ENCODE data around the gene PEX10.

Gene PEX10

GRCh38 chr1:2452201-2452931 is 40.0 kb upstream of the PEX10 start:
- Histone ChIP-seq H3K79me2 (ENCODE audit: low read length) (no peaks in the 10 kb centered on the region), H3F3A (ENCODE audit: insufficient read depth, low read length) (no peaks in the 10 kb centered on the region), H3K4me2 (ENCODE audit: low read depth, low read length) (no peak overlapping the region), H3K27ac (ENCODE audit: low read length) (no peak overlapping the region), H3K36me3 (replicated peaks; ENCODE audit: insufficient read depth, low read length) (no peaks in the 10 kb centered on the region), H3K9me2 (replicated peaks; ENCODE audit: insufficient read depth, low read length) (no peaks in the 10 kb centered on the region), H3K4me3 (ENCODE audit: low read length) (no peak overlapping the region), H3K4me1 (ENCODE audit: low read length) (no peaks in the 10 kb centered on the region), H3K9ac (ENCODE audit: low read length) (no peak overlapping the region), H3K27me3 (replicated peaks; ENCODE audit: insufficient read depth, low read length) (peaks cover 93% of the 10 kb centered on the region), H4K20me1 (ENCODE audit: insufficient read depth, low read length) (no peaks in the 10 kb centered on the region), H3K9me3 (replicated peaks; ENCODE audit: insufficient read depth, low read length) (no peaks in the 10 kb centered on the region), H2AFZ (ENCODE audit: low read length) (no peak overlapping the region)
- no peak for DNase-seq
- TF ChIP-seq CTCF (IDR thresholded peaks at IDR 0.05; ENCODE audit: low read length) (no peak), EZH2phosphoT487 (IDR thresholded peaks at IDR 0.05; ENCODE audit: low read length) (no peak), EZH2 (optimal IDR thresholded peaks at IDR 0.05; ENCODE audit: low read depth, low read length) (no peak)

DNA sequence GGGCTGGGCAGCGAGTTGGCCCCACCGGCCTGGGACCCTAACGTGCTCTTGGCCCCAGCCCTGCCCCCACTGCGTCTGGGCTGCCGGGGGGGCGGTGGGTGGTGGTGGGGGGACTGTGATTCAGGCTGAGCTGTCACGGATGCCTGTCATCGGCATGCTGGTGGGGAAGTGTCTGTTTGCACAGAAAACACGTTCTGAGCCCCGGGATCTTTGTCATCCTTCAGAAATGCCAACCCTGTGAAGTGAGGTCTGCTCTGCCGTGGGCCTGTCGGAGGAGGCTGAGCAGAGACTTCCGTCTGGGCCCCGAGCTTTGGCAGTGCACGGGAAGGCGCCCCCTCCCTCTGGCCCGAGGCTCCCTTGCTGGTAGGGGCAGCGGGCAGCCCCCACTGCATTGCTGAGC is 39.4 kb upstream of the PEX10 start:
- TF ChIP-seq EZH2 (optimal IDR thresholded peaks at IDR 0.05; ENCODE audit: low read depth, low read length) (no peak), EZH2phosphoT487 (IDR thresholded peaks at IDR 0.05; ENCODE audit: low read length) (no peak), CTCF (IDR thresholded peaks at IDR 0.05; ENCODE audit: low read length) (no peak)
- H3K36me3 ChIP-seq (replicated peaks; ENCODE audit: insufficient read depth, low read length) = no peaks in the 10 kb centered on the region
- H4K20me1 ChIP-seq (ENCODE audit: insufficient read depth, low read length) = no peaks in the 10 kb centered on the region
- no peaks in the 10 kb centered on the region for H3K9me2 ChIP-seq (replicated peaks; ENCODE audit: insufficient read depth, low read length)
- H3K9ac ChIP-seq (ENCODE audit: low read length) = no peak overlapping the region
- H2AFZ ChIP-seq (ENCODE audit: low read length) = no peak overlapping the region
- DNase-seq = no peak
- no peaks in the 10 kb centered on the region for H3K79me2 ChIP-seq (ENCODE audit: low read length)
- H3K27ac ChIP-seq (ENCODE audit: low read length) = no peak overlapping the region
- no peaks in the 10 kb centered on the region for H3K9me3 ChIP-seq (replicated peaks; ENCODE audit: insufficient read depth, low read length)
- peaks cover 93% of the 10 kb centered on the region for H3K27me3 ChIP-seq (replicated peaks; ENCODE audit: insufficient read depth, low read length)
- H3K4me1 ChIP-seq (ENCODE audit: low read length) = no peaks in the 10 kb centered on the region
- no peaks in the 10 kb centered on the region for H3F3A ChIP-seq (ENCODE audit: insufficient read depth, low read length)
- H3K4me3 ChIP-seq (ENCODE audit: low read length) = no peak overlapping the region
- no peak overlapping the region for H3K4me2 ChIP-seq (ENCODE audit: low read depth, low read length)

- Histone ChIP-seq H3K27ac (ENCODE audit: low read length) (no peak overlapping the region), H3K9me3 (replicated peaks; ENCODE audit: insufficient read depth, low read length) (no peaks in the 10 kb centered on the region), H4K20me1 (ENCODE audit: insufficient read depth, low read length) (no peaks in the 10 kb centered on the region), H3K4me2 (ENCODE audit: low read depth, low read length) (no peak overlapping the region), H3K27me3 (replicated peaks; ENCODE audit: insufficient read depth, low read length) (peaks cover 93% of the 10 kb centered on the region), H3K36me3 (replicated peaks; ENCODE audit: insufficient read depth, low read length) (no peaks in the 10 kb centered on the region), H3K9me2 (replicated peaks; ENCODE audit: insufficient read depth, low read length) (no peaks in the 10 kb centered on the region), H3K79me2 (ENCODE audit: low read length) (no peaks in the 10 kb centered on the region), H3K4me1 (ENCODE audit: low read length) (no peaks in the 10 kb centered on the region), H3K4me3 (ENCODE audit: low read length) (no peak overlapping the region), H3K9ac (ENCODE audit: low read length) (no peak overlapping the region), H2AFZ (ENCODE audit: low read length) (no peak overlapping the region), H3F3A (ENCODE audit: insufficient read depth, low read length) (no peaks in the 10 kb centered on the region)
- no peak for TF ChIP-seq EZH2 (optimal IDR thresholded peaks at IDR 0.05; ENCODE audit: low read depth, low read length)
- no peak for TF ChIP-seq EZH2phosphoT487 (IDR thresholded peaks at IDR 0.05; ENCODE audit: low read length)
- TF ChIP-seq CTCF (IDR thresholded peaks at IDR 0.05; ENCODE audit: low read length) = no peak
- no peak for DNase-seq
These were observed 37.5 kb upstream of the PEX10 start for GRCh38 chr1:2449636-2450454.
